ENCODE measurements around the gene NUP98.

DNA sequence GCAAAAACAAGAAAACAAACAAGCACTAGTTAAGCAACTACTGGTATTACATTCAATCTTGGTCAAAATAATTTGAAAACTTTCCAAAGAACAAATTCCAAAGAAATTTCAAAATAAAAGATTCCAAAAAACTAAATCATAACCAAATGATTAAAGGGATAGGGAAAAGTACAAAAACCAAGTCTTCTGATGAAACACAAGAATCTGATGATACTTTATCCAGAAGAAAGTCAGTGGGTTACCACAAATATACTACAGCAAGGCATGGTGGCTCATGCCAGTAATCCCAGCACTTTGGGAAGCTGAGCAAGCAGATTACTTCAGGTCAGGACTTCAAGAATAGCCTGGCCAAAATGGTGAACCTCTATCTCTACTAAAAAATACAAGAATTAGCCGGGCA lies 59.1 kb downstream of the NUP98 start:
- TF ChIP-seq POLR2AphosphoS5 (IDR thresholded peaks at IDR 0.05) (no peak), EP300 (IDR thresholded peaks at IDR 0.05) (no peak)
- TF ChIP-seq, protein P1, sequence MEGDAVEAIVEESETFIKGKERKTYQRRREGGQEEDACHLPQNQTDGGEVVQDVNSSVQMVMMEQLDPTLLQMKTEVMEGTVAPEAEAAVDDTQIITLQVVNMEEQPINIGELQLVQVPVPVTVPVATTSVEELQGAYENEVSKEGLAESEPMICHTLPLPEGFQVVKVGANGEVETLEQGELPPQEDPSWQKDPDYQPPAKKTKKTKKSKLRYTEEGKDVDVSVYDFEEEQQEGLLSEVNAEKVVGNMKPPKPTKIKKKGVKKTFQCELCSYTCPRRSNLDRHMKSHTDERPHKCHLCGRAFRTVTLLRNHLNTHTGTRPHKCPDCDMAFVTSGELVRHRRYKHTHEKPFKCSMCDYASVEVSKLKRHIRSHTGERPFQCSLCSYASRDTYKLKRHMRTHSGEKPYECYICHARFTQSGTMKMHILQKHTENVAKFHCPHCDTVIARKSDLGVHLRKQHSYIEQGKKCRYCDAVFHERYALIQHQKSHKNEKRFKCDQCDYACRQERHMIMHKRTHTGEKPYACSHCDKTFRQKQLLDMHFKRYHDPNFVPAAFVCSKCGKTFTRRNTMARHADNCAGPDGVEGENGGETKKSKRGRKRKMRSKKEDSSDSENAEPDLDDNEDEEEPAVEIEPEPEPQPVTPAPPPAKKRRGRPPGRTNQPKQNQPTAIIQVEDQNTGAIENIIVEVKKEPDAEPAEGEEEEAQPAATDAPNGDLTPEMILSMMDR (IDR thresholded peaks at IDR 0.05) = no peak
